Activated T-helper 17 cell treated with anti-CD3 and anti-CD28 coated beads, Interleukin-2, amount 50 U/mL, for 72 hours (primary cell): ENCODE data around the gene TPST2. TPM values are rescaled to one million over a fixed set of nuclear protein-coding genes. Genes with fewer than 3 reads are reported as not detected.
"Not testable (repeated sequence)": the region's sequence is repeated elsewhere in the genome, so short reads cannot be mapped to it uniquely, and the experiment has no call there.

Experiments
- ATAC-seq: fragments of 150-1000 bp; cut with Tn5 transposase; replicated peaks from 2 replicates; pipeline ENCODE4 v1.10.0; 2021; ENCODE audit warnings: mild to moderate bottlenecking, moderate library complexity
- H3K27ac Mint-ChIP-seq: one replicate; pipeline ENCODE4 v1.8.0; 2022; ENCODE audit warnings: mixed read lengths
- H3K27me3 Mint-ChIP-seq: one replicate; pipeline ENCODE4 v1.8.0; 2022; ENCODE audit warnings: mixed read lengths
- H3K36me3 Mint-ChIP-seq: one replicate; pipeline ENCODE4 v1.8.0; 2022; ENCODE audit warnings: low read depth, mild to moderate bottlenecking, mixed read lengths
- H3K4me1 Mint-ChIP-seq: one replicate; pipeline ENCODE4 v1.8.0; 2022; ENCODE audit warnings: mixed read lengths
- H3K4me3 Mint-ChIP-seq: one replicate; pipeline ENCODE4 v1.8.0; 2022; ENCODE audit warnings: mild to moderate bottlenecking, mixed read lengths
- H3K9me3 Mint-ChIP-seq: one replicate; pipeline ENCODE4 v1.8.0; 2022; ENCODE audit warnings: mixed read lengths
- total RNA-seq, 2 donors: library from RNA; stranded (reverse); gene quantifications; one replicate each; pipeline ENCODE4 v1.2.3, GENCODE V29; 2022

Gene TPST2
- total RNA-seq, 2 donors from 2014 or later = 23.2 to 27.5 TPM

GRCh38 chr22:26534171-26534855 is 55.6 kb downstream of the TPST2 start:
- no peak for ATAC-seq
- peaks cover 72% of the 10 kb centered on the region for H3K36me3 Mint-ChIP-seq
- no peak overlapping the region for H3K27ac Mint-ChIP-seq
- no peaks in the 10 kb centered on the region for H3K9me3 Mint-ChIP-seq
- H3K4me3 Mint-ChIP-seq = no peak overlapping the region
- H3K4me1 Mint-ChIP-seq = peaks cover 12% of the 10 kb centered on the region
- no peaks in the 10 kb centered on the region for H3K27me3 Mint-ChIP-seq

GRCh38 chr22:26529345-26529744 is 60.6 kb downstream of the TPST2 start:
- Mint-ChIP-seq H3K4me1 (peaks cover 7% of the 10 kb centered on the region), H3K27me3 (no peaks in the 10 kb centered on the region), H3K36me3 (peaks cover 76% of the 10 kb centered on the region), H3K9me3 (no peaks in the 10 kb centered on the region), H3K4me3 (no peak overlapping the region), H3K27ac (no peak overlapping the region)
- no peak for ATAC-seq

DNA sequence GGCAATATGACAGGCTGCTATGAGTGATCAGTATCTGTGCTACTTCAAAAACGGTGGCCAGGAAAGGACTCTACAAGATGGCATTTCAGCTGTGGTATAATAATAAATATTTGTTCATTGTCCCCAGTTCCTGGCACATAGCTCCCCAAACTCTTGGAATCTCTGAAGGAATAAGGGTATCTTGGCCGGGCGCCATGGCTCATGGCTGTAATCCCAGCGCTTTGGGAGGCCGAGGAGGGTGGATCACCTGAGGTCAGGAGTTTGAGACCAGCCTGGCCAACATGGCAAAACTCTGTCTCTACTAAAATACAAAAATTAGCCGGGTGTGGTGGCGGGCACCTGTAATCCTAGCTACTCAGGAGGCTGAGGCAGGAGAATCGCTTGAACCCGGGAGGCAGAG is 61.4 kb downstream of the TPST2 start:
- H3K27ac Mint-ChIP-seq = not testable (repeated sequence)
- peaks cover 84% of the 10 kb centered on the region for H3K36me3 Mint-ChIP-seq

DNA sequence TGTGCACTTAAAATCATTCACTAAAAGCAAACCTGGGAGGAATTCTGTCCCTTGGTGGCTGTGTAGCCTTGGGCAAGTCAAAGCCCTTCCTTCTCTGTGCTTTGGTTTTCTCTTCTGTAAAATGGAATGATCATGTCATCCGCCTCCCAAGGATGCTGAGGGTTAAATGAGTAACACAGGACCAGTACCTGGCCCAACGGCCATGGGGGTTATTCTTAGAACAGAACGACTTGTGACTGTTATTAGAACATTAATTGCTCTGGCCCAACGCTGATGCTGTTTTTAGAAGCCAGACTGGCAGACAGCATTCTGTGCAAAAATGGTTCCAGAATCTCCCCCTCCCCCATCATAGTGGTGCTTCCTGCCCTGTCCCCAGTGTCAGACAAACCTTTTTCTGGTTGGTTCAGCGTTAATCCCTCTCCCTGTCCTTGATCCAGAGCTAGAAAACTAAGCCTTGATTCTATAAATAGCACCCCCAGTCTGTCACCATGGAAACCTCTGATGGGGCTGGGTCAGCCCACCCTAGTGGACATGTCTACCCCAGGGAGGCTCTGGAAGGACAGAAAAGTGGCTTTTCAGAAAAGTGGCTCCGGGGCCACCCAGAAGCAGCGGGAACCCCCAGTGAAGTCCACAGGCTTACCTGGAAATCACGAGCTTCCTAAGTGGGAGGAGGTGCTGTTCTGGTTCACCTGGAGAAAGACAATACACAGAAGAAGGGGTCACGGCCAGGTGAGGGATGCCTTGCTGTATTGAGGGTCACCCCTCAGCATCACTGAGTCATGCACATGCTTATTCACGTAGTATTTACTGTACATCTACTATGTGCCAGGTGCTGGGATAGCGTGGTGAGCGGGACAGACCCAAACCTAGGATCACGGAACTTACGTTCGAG is 62.1 kb downstream of the TPST2 start:
- H3K9me3 Mint-ChIP-seq = no peaks in the 10 kb centered on the region
- H3K27me3 Mint-ChIP-seq = no peaks in the 10 kb centered on the region
- H3K27ac Mint-ChIP-seq = no peak overlapping the region
- no peak overlapping the region for H3K4me3 Mint-ChIP-seq
- H3K4me1 Mint-ChIP-seq = peaks cover 5% of the 10 kb centered on the region
- H3K36me3 Mint-ChIP-seq = peaks cover 86% of the 10 kb centered on the region
- no peak for ATAC-seq

More for the DNA sequence above, 61.4 kb downstream of the TPST2 start:
- H3K9me3 Mint-ChIP-seq, H3K4me3 Mint-ChIP-seq, H3K27me3 Mint-ChIP-seq, ATAC-seq, H3K4me1 Mint-ChIP-seq: not testable (repeated sequence)

DNA sequence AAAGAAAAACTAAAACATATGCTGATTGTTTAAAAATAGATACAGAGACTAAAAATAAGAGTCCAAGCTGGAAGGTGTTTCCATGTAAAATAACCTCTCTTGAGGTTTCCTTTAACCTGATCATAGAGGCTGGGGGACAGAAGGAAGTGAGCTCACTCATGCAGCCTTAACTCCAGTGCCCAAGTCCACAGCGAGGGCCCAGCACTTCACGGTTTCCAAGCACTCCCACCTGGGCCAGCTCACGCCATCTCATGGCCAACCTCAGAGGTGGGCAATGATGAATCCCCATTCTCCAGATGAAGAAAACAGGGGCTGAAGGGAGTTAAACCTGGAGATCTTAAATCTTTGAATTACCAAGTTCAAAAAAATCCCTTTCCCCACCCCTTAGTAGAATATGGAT is 62.8 kb downstream of the TPST2 start:
- Mint-ChIP-seq H3K27me3 (no peaks in the 10 kb centered on the region), H3K4me3 (no peak overlapping the region), H3K27ac (no peak overlapping the region), H3K4me1 (no peaks in the 10 kb centered on the region), H3K9me3 (no peaks in the 10 kb centered on the region), H3K36me3 (peaks cover 80% of the 10 kb centered on the region)
- ATAC-seq = no peak

DNA sequence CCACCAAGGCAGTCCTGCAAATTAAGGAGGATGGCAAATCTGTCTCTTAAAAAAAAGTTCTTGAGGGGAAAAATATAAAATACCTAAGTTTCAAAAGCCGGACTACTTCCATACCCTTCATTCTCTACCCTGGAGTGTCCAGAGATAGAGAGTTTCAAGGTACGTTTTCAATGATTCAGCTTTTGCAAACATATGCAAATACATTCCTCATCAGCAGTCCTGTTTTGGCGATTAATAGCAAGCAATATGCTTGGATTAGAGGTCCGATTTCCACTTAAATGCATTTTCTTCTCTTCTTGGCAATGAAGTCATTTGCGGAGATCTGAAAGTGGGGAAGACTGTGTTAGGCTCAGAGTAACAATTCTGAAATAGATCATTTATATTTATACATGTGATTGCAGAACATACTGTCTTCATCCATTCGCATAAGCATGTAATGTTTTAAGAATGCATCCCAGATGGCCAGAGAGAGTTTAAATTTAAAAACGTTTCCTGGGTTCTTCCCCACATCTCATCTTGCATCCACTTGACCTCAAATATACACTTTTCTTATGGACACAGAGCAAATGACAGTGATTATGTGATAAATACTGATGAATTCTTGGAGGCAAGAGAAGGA is 63.9 kb downstream of the TPST2 start:
- Mint-ChIP-seq H3K9me3 (no peaks in the 10 kb centered on the region), H3K27me3 (no peaks in the 10 kb centered on the region), H3K4me1 (no peaks in the 10 kb centered on the region), H3K4me3 (no peak overlapping the region), H3K27ac (no peak overlapping the region), H3K36me3 (peaks cover 68% of the 10 kb centered on the region)
- ATAC-seq = no peak

DNA sequence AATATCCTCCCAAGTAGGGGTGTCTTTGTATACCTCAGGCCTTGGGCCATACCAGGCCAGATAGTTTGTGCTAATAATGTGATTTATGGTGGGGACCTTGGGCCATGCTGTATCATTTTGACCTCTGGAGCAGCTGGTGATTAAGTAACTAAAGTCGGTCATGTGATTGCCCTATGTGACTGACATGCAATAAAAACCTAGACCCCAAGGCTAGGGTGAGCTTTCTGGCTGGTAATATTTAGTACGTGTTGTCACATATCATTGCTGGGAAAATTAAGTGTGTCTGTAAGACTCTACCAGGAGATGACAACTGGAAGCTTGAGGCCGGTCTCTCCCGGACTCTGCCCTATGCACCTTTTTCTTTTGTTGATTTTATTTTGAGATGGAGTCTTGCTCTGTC is 65.1 kb downstream of the TPST2 start:
- H3K4me1 Mint-ChIP-seq = no peaks in the 10 kb centered on the region
- H3K27ac Mint-ChIP-seq = no peak overlapping the region
- no peak for ATAC-seq
- H3K4me3 Mint-ChIP-seq = no peak overlapping the region
- H3K9me3 Mint-ChIP-seq = no peaks in the 10 kb centered on the region
- H3K27me3 Mint-ChIP-seq = no peaks in the 10 kb centered on the region
- H3K36me3 Mint-ChIP-seq = peaks cover 58% of the 10 kb centered on the region

- Mint-ChIP-seq H3K36me3 (peaks cover 45% of the 10 kb centered on the region), H3K27me3 (no peaks in the 10 kb centered on the region), H3K4me3 (no peak overlapping the region), H3K9me3 (no peaks in the 10 kb centered on the region), H3K4me1 (no peaks in the 10 kb centered on the region), H3K27ac (no peak overlapping the region)
- ATAC-seq = no peak
Measured at GRCh38 chr22:26522592-26522991, 67.3 kb downstream of the TPST2 start.

GRCh38 chr22:26522012-26522411 is 67.9 kb downstream of the TPST2 start:
- H3K4me1 Mint-ChIP-seq = no peaks in the 10 kb centered on the region
- no peak overlapping the region for H3K27ac Mint-ChIP-seq
- H3K4me3 Mint-ChIP-seq = no peak overlapping the region
- peaks cover 39% of the 10 kb centered on the region for H3K36me3 Mint-ChIP-seq
- ATAC-seq = no peak
- no peaks in the 10 kb centered on the region for H3K27me3 Mint-ChIP-seq
- H3K9me3 Mint-ChIP-seq = no peaks in the 10 kb centered on the region

GRCh38 chr22:26517429-26517828 is 72.5 kb downstream of the TPST2 start:
- H3K9me3 Mint-ChIP-seq = no peaks in the 10 kb centered on the region
- H3K36me3 Mint-ChIP-seq = peaks cover under 1% of the 10 kb centered on the region
- H3K27ac Mint-ChIP-seq = no peak overlapping the region
- H3K4me1 Mint-ChIP-seq = peaks cover 13% of the 10 kb centered on the region
- no peaks in the 10 kb centered on the region for H3K27me3 Mint-ChIP-seq
- H3K4me3 Mint-ChIP-seq = no peak overlapping the region
- no peak for ATAC-seq

DNA sequence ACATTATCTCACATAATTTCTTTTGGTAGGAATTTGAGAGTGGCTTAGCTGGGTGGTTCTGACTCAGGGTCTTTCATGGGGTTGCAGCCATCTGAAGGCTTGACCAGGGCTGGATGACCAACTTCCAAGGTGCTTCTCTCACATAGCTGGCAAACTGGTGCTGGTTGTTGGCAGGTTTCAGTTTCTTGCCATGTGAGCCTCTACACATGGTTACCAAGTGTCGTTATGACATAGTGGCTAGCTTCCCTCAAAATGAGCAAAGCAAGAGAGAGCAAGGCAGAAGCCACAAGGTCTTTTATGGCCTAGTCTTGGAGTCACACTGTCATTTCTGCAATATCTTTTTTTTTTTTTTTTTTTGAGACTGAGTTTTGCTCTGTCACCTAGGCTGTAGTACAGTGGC is 73.4 kb downstream of the TPST2 start:
- no peaks in the 10 kb centered on the region for H3K27me3 Mint-ChIP-seq
- peaks cover 7% of the 10 kb centered on the region for H3K36me3 Mint-ChIP-seq
- no peak for ATAC-seq
- no peak overlapping the region for H3K4me3 Mint-ChIP-seq
- H3K27ac Mint-ChIP-seq = no peak overlapping the region
- no peaks in the 10 kb centered on the region for H3K9me3 Mint-ChIP-seq
- peaks cover 13% of the 10 kb centered on the region for H3K4me1 Mint-ChIP-seq

- no peak overlapping the region for H3K4me3 Mint-ChIP-seq
- no peak for ATAC-seq
- H3K4me1 Mint-ChIP-seq = peaks cover 18% of the 10 kb centered on the region
- no peaks in the 10 kb centered on the region for H3K27me3 Mint-ChIP-seq
- peaks cover 13% of the 10 kb centered on the region for H3K36me3 Mint-ChIP-seq
- H3K27ac Mint-ChIP-seq = no peak overlapping the region
- no peaks in the 10 kb centered on the region for H3K9me3 Mint-ChIP-seq
Measured at GRCh38 chr22:26515931-26516330, 74.0 kb downstream of the TPST2 start.

GRCh38 chr22:26514419-26515161 is 75.3 kb downstream of the TPST2 start:
- no peak for ATAC-seq
- peaks cover 21% of the 10 kb centered on the region for H3K4me1 Mint-ChIP-seq
- H3K27me3 Mint-ChIP-seq = no peaks in the 10 kb centered on the region
- peak overlapping the region; percentile 9 for H3K27ac Mint-ChIP-seq
- peaks cover 26% of the 10 kb centered on the region for H3K36me3 Mint-ChIP-seq
- H3K9me3 Mint-ChIP-seq = no peaks in the 10 kb centered on the region
- peak overlapping the region; percentile 95 for H3K4me3 Mint-ChIP-seq

DNA sequence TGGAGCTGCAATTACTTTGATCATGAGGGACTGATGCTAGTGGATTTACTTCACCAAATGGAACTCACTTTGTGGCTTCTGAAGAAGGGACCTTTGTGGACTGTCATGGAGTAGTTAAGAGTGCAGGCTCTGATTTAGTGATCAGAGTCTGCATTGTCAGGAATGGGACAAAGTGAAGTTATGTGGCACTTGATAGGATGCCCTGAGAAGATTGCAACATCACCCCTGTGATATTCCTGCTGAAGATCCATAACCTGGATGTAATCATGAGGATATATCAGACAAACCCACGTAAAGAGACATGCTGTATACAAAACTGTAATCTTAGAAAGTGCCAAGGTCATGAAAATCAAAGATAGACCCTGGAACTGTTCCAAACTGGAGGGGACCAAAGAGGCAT is 76.1 kb downstream of the TPST2 start:
- Mint-ChIP-seq H3K4me1 (peaks cover 27% of the 10 kb centered on the region), H3K27ac (peak overlapping the region; percentile 9), H3K9me3 (no peaks in the 10 kb centered on the region), H3K27me3 (no peaks in the 10 kb centered on the region), H3K36me3 (peaks cover 34% of the 10 kb centered on the region), H3K4me3 (peak overlapping the region; percentile 95)
- ATAC-seq = no peak
